HG02852 (cell line): ENCODE results near the gene SYT15B.
"Not testable (repeated sequence)": the region's sequence is repeated elsewhere in the genome, so short reads cannot be mapped to it uniquely, and the experiment has no call there.

Experiments used
- ATAC-seq: cut with Tn5 transposase; IDR thresholded peaks from one replicate; pipeline ENCODE4 v1.9.1; 2021; ENCODE audit warnings: mild to moderate bottlenecking, moderate library complexity; ENCODE audit not compliant: unreplicated experiment

SYT15B gene

GRCh38 chr10:47763554-47764175, at the start of gene SYT15B:
TSS of gene SYT15B (minus strand) at chr10:47763592. CDS start at chr10:47762640, 952 bp downstream.
- not testable (repeated sequence) for ATAC-seq

DNA sequence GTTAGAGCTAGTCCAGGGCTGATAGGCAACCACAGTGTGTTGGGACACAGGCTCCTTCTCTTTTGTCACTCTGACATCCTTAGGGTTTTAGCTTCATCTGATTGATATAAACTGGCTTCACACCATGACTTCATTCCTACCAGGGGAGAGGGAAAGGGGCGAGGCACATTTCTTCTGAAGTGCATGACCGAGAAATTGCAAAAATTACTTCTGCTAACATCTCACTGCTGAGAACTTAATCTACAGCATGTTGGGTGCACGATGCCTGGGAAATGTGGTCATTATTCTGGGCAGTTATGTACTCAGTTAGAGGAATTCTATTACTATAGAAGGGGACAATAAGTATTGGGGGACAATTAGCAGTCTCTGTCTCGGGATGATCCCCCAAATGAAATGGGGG, 16.2 kb upstream of the SYT15B start:
- not testable (repeated sequence) for ATAC-seq

DNA sequence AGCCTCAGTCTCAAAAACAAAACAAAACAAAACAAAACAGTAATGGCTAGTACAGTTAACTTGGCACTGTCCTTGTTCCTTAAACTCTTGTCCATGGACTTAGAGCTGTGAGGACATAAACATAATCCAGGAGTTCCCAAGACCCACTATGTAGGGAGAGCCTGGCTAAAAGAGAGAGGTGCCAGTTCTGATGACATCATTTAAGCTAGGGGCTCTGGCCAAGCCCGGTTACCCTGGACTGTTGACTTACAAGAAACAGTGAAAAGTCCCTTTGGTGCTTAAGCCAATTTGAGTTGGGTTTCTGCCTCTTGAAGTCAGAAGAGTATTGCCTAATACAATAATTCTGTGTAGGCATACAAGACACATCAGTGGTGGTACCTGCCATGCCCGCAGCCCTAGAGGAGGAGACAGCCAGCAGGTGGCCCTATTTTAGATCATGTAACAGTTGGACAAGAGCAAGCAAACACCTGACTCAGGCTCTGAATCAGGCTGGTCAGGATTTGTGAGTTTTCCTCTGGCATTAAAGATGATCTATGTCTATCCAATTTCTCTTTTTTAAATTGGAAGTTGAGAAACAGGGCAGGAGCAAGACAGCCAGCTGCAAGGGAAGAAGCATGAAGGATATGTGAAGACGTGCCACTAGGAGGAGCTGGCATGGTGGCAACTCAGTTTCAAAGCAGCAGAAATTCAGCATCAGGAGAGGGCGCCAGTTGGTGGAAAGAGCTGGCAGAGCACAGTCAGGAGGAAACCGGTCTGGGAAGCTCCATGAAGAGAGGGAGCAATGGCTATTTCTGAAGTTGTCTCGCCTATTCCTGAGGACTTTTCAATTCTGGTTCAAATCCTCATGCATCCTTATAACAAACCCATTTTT, 12.2 kb upstream of the SYT15B start:
- not testable (repeated sequence) for ATAC-seq

DNA sequence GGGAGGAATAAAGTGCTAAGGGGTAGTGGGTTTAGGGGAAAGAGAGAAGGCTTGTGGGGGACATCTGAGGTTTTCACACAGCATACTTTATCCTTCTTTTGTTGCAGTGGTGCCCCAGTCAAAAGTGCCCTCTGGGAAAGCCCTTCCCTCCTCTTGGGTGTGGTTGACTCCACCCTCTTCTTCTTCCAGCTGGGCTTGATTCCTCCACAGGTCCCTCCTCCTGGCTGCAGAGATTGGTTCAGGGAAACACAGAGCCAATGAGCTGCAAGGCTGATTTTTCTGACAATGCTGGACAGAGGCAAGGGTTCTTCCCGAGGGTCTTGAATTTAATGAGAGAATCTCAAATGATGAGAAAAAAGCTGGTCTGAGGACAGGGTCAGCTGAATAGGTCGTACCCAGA, 7.4 kb upstream of the SYT15B start:
- ATAC-seq: not testable (repeated sequence)

DNA sequence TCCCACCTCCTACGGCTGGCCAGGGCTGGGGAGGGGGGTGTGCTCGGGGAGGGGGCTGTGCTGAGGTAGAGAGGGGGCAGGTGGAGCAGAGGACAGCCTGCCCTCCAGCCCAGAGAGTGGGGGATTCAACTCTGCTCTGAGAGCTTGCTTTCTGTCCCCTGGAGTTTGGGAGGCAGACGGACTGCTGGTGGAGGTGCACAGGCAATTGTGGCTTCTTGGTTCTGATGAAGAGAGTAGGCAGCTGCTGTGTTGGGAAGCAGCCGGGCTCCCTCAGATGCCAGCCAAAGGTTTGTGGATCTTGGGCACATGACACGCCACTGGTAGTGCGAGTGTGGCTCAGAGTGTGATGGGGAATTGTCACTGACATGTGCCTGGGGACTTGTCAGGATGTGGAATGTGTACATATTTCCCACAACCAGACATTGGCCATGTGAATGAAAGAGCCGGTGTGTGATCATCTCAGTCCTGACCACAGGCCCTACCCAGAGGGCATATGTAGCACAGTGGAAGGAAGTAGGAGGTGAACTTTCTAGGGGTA, 5.3 kb upstream of the SYT15B start:
- not testable (repeated sequence) for ATAC-seq

GRCh38 chr10:47768085-47768484, 4.7 kb upstream of the SYT15B start:
- not testable (repeated sequence) for ATAC-seq

GRCh38 chr10:47767236-47767635, 3.8 kb upstream of the SYT15B start:
- ATAC-seq: not testable (repeated sequence)

DNA sequence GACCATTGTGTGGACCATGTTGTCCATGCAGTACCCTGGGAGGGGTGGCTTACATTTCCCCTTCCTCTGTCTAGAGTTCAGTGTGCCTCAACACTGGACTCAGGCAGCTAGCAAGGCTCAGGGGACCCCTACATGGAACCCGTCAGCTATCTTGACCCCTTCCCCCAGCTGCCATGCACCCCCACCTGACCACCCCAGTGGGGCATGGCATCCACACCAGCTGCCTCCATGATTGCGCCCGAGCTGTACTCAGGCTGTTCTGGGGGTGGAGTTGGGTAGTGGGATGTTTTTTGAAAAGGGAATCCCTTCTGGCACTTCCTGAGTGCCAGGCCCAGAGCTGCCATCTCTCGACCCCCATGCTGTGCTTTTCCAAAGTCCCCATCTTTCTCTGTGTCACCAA, 1.8 kb upstream of the SYT15B start:
- not testable (repeated sequence) for ATAC-seq

GRCh38 chr10:47762674-47763553, 478 bp downstream of the SYT15B start:
- ATAC-seq: not testable (repeated sequence)

DNA sequence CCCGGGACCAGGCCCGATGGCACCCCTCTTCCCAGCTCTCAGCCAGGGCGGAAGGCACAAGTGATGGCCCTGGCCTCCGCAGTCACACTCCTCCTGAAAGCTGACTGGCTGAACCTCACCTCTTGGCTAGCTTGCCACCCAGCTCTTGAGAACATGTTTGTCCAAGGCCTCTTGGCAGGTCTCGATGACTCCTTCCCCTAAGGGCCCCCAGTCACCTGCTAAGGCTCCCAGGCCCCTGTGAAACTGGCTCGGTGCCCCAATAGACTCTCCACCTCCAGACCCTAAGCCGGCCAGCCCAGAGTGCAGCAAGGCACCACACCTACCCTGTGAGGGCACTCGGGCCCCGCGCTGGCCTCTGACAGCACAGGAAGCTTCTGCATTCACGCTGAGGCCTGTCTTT, 4.5 kb downstream of the SYT15B start:
- not testable (repeated sequence) for ATAC-seq

GRCh38 chr10:47756169-47756568, 7.2 kb downstream of the SYT15B start:
- not testable (repeated sequence) for ATAC-seq

- not testable (repeated sequence) for ATAC-seq
Measured at GRCh38 chr10:47753871-47754270, 9.5 kb downstream of the SYT15B start.

GRCh38 chr10:47753176-47753575, 10.2 kb downstream of the SYT15B start:
- not testable (repeated sequence) for ATAC-seq

- ATAC-seq: not testable (repeated sequence)
Measured at GRCh38 chr10:47751821-47752220, 11.6 kb downstream of the SYT15B start.

DNA sequence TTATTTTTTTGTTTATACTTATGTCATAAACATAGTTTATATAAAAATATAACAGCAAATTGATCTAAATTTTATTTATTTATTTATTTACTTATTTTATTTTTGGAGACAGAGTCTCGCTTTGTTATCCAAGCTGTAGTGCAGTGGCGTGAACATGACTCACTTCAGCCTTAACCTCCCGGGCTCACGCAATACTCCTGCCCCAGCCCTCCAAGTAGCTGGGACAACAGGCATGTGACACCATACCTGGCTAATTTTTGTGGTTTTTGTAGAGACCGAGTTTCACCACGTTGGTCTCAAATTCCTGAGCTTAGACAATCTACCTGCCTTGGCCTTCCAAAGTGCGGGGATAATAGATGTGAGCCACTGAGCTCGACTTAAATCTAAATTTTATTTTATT, 13.0 kb downstream of the SYT15B start:
- not testable (repeated sequence) for ATAC-seq

GRCh38 chr10:47746780-47747376, 16.5 kb downstream of the SYT15B start:
- not testable (repeated sequence) for ATAC-seq

- ATAC-seq: not testable (repeated sequence)
Measured at GRCh38 chr10:47744881-47745280, 18.5 kb downstream of the SYT15B start.

GRCh38 chr10:47743611-47744550, 19.5 kb downstream of the SYT15B start:
- ATAC-seq: peak; percentile 71

DNA sequence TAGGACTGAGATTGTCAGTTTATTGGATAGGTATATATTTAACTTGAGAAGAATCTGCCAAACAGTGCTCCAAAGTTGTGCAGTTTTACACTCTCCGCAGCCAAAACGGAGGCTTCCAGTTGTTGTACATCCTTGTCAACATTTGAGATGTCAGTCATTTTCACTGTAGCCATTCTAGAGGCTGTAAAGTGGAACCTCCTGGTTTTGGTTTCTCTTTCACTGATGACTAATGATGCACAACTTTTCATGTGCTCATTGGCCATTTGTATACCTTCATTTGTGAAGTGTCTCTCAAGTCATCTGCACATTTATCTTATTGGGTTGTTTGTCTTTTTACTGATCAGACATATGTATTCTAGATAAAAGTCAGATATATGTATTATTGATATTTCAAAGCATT, 22.5 kb downstream of the SYT15B start:
- ATAC-seq: peak; percentile 81
